Tibial nerve (tissue), 4 donors: Measurements from ENCODE around the gene SMIM41. TPM values are rescaled to one million over a fixed set of nuclear protein-coding genes. Genes with fewer than 3 reads are reported as not detected.

Experiments
- DNase-seq, 2 donors: peaks; one replicate each; pipeline ENCODE4 v3.0.0-alpha.2; 2019; ENCODE audit warnings: low spot score in 2 of 2
- H3K27ac ChIP-seq, 4 donors: fragments of 200-600 bp; sonication (generic) in 3 of 4; one replicate each; pipeline ENCODE4 v1.5.1; 2017 to 2019; ENCODE audit warnings: mild to moderate bottlenecking in 1 of 4
- H3K27me3 ChIP-seq, 2 donors: fragments of 200-600 bp; sonication (generic) in 1 of 2; one replicate each; pipeline versions ENCODE4 v1.5.1 to v1.6.0; 2017 to 2019
- H3K36me3 ChIP-seq, 3 donors: fragments of 200-600 bp; sonication (generic); one replicate each; pipeline ENCODE4 v1.5.1; 2018 to 2019
- H3K4me1 ChIP-seq, 4 donors: fragments of 200-600 bp; sonication (generic) in 3 of 4; one replicate each; pipeline ENCODE4 v1.5.1; 2017 to 2019
- H3K4me3 ChIP-seq, 4 donors: fragments of 200-600 bp; sonication (generic) in 3 of 4; one replicate each; pipeline ENCODE4 v1.5.1; 2017 to 2019; ENCODE audit warnings: mild to moderate bottlenecking in 1 of 4, moderate library complexity in 1 of 4
- H3K9me3 ChIP-seq, 4 donors: fragments of 200-600 bp; sonication (generic) in 3 of 4; one replicate each; pipeline ENCODE4 v1.5.1; 2017 to 2019
- CTCF ChIP-seq, 5 experiments: fragments of 200-600 bp in 3 of 5; fragments of 450-650 bp in 2 of 5; sonication (generic) in 3 of 5; IDR thresholded peaks; one replicate each; pipeline ENCODE4 v1.5.1; 2016 to 2019; ENCODE audit warnings: antibody characterized with exemption in 5 of 5, mild to moderate bottlenecking in 3 of 5, moderate library complexity in 2 of 5
- EP300 ChIP-seq, 2 donors: sonication (generic); formaldehyde crosslinking; IDR thresholded peaks; one replicate each; pipeline ENCODE4 v1.6.1; 2017; ENCODE audit warnings: antibody characterized with exemption in 2 of 2, mild to moderate bottlenecking in 1 of 2
- POLR2A ChIP-seq, 2 donors: fragments of 450-650 bp; IDR thresholded peaks; one replicate each; pipeline ENCODE4 v1.6.1; 2017; ENCODE audit warnings: antibody characterized with exemption in 2 of 2, mild to moderate bottlenecking in 2 of 2, moderate library complexity in 2 of 2
- WGBS, 2 donors: methylation state at CpG; one replicate each; pipeline ENCODE4 v1.1.5; 2018; 5-methylcytosine and 5-hydroxymethylcytosine counted together
- total RNA-seq, 4 donors: library from RNA; depleted of rRNA; stranded (reverse); fragments of >200 nt; gene quantifications; one replicate each; pipeline ENCODE4 v1.1.0, GENCODE V29; 2016

SMIM41 gene
- total RNA-seq, 4 donors from 2014 or later = 16.5 to 78.7 (median 39.3) TPM

GRCh38 chr12:52126605-52127578 is 47.4 kb downstream of the SMIM41 start:
- H3K27ac ChIP-seq = peak overlapping the region in 1 of 4 donors; percentile 34
- 50 to 54% methylated on average over 21 of the region's 21 CpGs for WGBS, 2 donors
- no peaks in the 10 kb centered on the region for H3K4me1 ChIP-seq
- H3K27me3 ChIP-seq = no peaks in the 10 kb centered on the region
- H3K4me3 ChIP-seq = no peak overlapping the region
- DNase-seq = no peak
- H3K9me3 ChIP-seq = no peaks in the 10 kb centered on the region
- TF ChIP-seq EP300 (IDR thresholded peaks at IDR 0.05) (peak; percentile 12 to 60), POLR2A (IDR thresholded peaks at IDR 0.05) (no peak), CTCF (IDR thresholded peaks at IDR 0.05) (no peak)
- H3K36me3 ChIP-seq = no peaks in the 10 kb centered on the region

- H3K36me3 ChIP-seq = no peaks in the 10 kb centered on the region
- H3K27ac ChIP-seq = no peak overlapping the region
- H3K27me3 ChIP-seq = no peaks in the 10 kb centered on the region
- no peaks in the 10 kb centered on the region for H3K9me3 ChIP-seq
- H3K4me3 ChIP-seq = no peak overlapping the region
- WGBS, 2 donors = 69 to 73% methylated on average over 10 of the region's 10 CpGs
- H3K4me1 ChIP-seq = no peaks in the 10 kb centered on the region
- no peak for DNase-seq
- TF ChIP-seq POLR2A (IDR thresholded peaks at IDR 0.05) (no peak), CTCF (IDR thresholded peaks at IDR 0.05) (no peak), EP300 (IDR thresholded peaks at IDR 0.05) (no peak)
Measured at GRCh38 chr12:52127683-52128450, 48.4 kb downstream of the SMIM41 start.

GRCh38 chr12:52130711-52131110 is 51.2 kb downstream of the SMIM41 start:
- Histone ChIP-seq H3K36me3 (no peaks in the 10 kb centered on the region), H3K9me3 (no peaks in the 10 kb centered on the region), H3K27ac (no peak overlapping the region), H3K4me3 (no peak overlapping the region), H3K27me3 (no peaks in the 10 kb centered on the region), H3K4me1 (no peaks in the 10 kb centered on the region)
- TF ChIP-seq EP300 (IDR thresholded peaks at IDR 0.05) = no peak
- TF ChIP-seq CTCF (IDR thresholded peaks at IDR 0.05) = no peak
- TF ChIP-seq POLR2A (IDR thresholded peaks at IDR 0.05) = no peak
- 66 to 72% methylated on average over 5 of the region's 5 CpGs for WGBS, 2 donors
- DNase-seq = no peak

- H3K27me3 ChIP-seq = no peaks in the 10 kb centered on the region
- TF ChIP-seq EP300 (IDR thresholded peaks at IDR 0.05) (no peak), CTCF (IDR thresholded peaks at IDR 0.05) (no peak), POLR2A (IDR thresholded peaks at IDR 0.05) (no peak)
- DNase-seq = no peak
- 80 to 90% methylated on average over 3 of the region's 3 CpGs for WGBS, 2 donors
- no peaks in the 10 kb centered on the region for H3K4me1 ChIP-seq
- H3K9me3 ChIP-seq = no peaks in the 10 kb centered on the region
- H3K36me3 ChIP-seq = no peaks in the 10 kb centered on the region
- H3K27ac ChIP-seq = no peak overlapping the region
- H3K4me3 ChIP-seq = no peak overlapping the region
Measured at GRCh38 chr12:52132754-52133161, 53.3 kb downstream of the SMIM41 start.

- WGBS, 2 donors = 86 to 88% methylated on average over 5 of the region's 5 CpGs
- Histone ChIP-seq H3K36me3 (no peaks in the 10 kb centered on the region), H3K4me1 (no peaks in the 10 kb centered on the region), H3K27ac (no peak overlapping the region), H3K9me3 (no peaks in the 10 kb centered on the region), H3K4me3 (no peak overlapping the region), H3K27me3 (no peaks in the 10 kb centered on the region)
- no peak for TF ChIP-seq EP300 (IDR thresholded peaks at IDR 0.05)
- TF ChIP-seq POLR2A (IDR thresholded peaks at IDR 0.05) = no peak
- TF ChIP-seq CTCF (IDR thresholded peaks at IDR 0.05) = no peak
- DNase-seq = no peak
Measured at GRCh38 chr12:52137746-52138145, 58.2 kb downstream of the SMIM41 start.
